ENCODE measurements around the gene RFPL1.

The RFPL1 gene

DNA sequence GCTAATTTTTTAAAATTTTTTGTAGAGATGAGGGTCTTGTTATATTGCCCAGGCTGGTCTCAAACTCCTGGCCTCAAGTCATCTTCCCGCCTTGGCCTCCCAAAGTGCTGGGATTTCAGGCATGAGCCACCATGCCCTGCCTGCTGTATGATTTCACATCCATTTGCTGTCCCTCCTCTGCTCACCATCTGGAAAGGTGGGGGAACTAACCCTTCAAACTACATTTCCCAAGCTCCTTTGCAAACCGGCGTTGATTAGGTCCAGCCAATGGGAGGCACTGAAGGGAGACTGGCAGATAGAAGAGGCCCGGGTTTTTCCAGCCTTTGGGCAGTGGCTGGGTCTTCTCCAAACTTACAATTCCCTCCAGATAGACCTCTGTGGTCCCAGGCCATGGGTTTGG lies 19.3 kb downstream of the RFPL1 start:
- H3K27ac ChIP-seq (ENCODE audit: low read length): no peak overlapping the region
- DNase-seq (ENCODE audit: low read depth, low spot score): no peak
- no CpG with 5 or more reads among the region's 4 CpGs for WGBS (ENCODE audit: insufficient coverage, insufficient read length)
- no peaks in the 10 kb centered on the region for H3K27me3 ChIP-seq (ENCODE audit: control insufficient read depth, insufficient read depth, low read length)
- no peaks in the 10 kb centered on the region for H3K9me3 ChIP-seq (ENCODE audit: control insufficient read depth, insufficient read depth, low read length)
- H3K36me3 ChIP-seq (ENCODE audit: control insufficient read depth, insufficient read depth, low read length): no peaks in the 10 kb centered on the region
- H3K4me1 ChIP-seq (ENCODE audit: control insufficient read depth, insufficient read depth, low read length): 0 out of 2 replicates have a peak, but pooled peaks cover 2% of the 10 kb centered on the region
- no peak overlapping the region for H3K4me3 ChIP-seq (ENCODE audit: low read length)

DNA sequence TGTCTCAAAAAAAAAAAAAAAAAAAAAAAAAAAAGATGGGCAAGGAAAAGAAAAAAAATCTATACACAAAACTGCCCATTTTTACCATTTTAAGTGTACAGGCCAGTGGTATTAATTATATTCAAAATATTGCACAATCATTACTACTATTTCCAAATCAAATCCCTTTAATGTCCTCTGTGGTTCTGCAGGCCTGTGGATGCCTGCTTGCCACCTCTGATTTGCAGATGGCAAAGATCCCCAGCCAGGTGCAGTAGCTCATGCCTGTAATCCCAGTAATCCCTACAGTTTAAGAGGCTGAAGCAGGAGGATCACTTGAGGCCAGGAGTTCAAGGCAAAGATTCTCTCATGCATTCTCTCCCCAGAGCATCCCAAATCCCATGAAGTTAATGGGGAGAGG lies 20.2 kb downstream of the RFPL1 start:
- no peaks in the 10 kb centered on the region for H3K36me3 ChIP-seq (ENCODE audit: control insufficient read depth, insufficient read depth, low read length)
- no peaks in the 10 kb centered on the region for H3K9me3 ChIP-seq (ENCODE audit: control insufficient read depth, insufficient read depth, low read length)
- H3K27ac ChIP-seq (ENCODE audit: low read length): no peak overlapping the region
- H3K27me3 ChIP-seq (ENCODE audit: control insufficient read depth, insufficient read depth, low read length): no peaks in the 10 kb centered on the region
- H3K4me1 ChIP-seq (ENCODE audit: control insufficient read depth, insufficient read depth, low read length): 0 out of 2 replicates have a peak, but pooled peaks cover 2% of the 10 kb centered on the region
- no peak overlapping the region for H3K4me3 ChIP-seq (ENCODE audit: low read length)
- no peak for DNase-seq (ENCODE audit: low read depth, low spot score)

DNA sequence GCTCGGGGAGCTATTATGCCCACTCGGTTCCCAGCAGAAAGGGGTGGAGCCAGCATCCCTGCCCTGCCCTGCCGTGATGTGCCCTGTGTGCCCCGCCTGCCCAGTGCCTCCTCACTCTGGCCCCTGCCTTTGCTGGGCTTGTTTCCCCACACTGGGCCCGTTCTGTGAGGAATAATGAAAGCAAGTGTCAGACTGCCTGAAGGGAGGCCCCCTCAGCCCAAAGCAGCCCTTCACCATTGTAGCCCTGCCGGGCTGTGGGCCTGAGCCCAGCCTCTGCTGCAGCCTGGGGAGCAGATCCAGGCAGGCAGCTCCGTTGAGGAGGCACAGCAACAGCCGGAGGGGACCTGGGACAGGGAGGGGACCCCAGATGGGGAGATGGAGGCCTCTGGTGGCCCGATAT lies 21.4 kb downstream of the RFPL1 start:
- H3K9me3 ChIP-seq (ENCODE audit: control insufficient read depth, insufficient read depth, low read length): no peaks in the 10 kb centered on the region
- H3K4me1 ChIP-seq (ENCODE audit: control insufficient read depth, insufficient read depth, low read length): 0 out of 2 replicates have a peak, but pooled peaks cover 2% of the 10 kb centered on the region
- H3K27ac ChIP-seq (ENCODE audit: low read length): no peak overlapping the region
- no peak for DNase-seq (ENCODE audit: low read depth, low spot score)
- H3K4me3 ChIP-seq (ENCODE audit: low read length): no peak overlapping the region
- no peaks in the 10 kb centered on the region for H3K36me3 ChIP-seq (ENCODE audit: control insufficient read depth, insufficient read depth, low read length)
- no peaks in the 10 kb centered on the region for H3K27me3 ChIP-seq (ENCODE audit: control insufficient read depth, insufficient read depth, low read length)
- WGBS (ENCODE audit: insufficient coverage, insufficient read length): no CpG with 5 or more reads among the region's 9 CpGs

DNA sequence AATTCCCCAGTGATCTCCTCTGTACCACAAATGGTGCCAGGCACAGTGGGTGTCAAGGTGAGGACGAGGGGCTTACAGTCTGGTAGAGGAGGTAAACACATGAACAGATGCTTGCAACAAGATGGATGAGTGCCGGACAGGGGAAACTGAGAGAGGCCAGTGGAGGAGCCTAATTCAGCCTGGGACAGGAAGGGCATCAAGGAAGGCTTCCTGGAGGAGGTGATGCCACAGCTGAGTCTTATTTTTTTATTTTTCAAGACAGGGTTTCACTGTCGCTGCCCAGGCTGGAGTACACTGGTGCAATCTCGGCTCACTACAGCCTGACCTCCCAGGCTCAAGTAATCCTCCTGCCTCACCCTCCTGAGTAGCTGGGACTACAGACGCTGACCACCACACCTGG lies 22.9 kb downstream of the RFPL1 start:
- H3K27me3 ChIP-seq (ENCODE audit: control insufficient read depth, insufficient read depth, low read length): no peaks in the 10 kb centered on the region
- H3K36me3 ChIP-seq (ENCODE audit: control insufficient read depth, insufficient read depth, low read length): no peaks in the 10 kb centered on the region
- H3K27ac ChIP-seq (ENCODE audit: low read length): no peak overlapping the region
- no peaks in the 10 kb centered on the region for H3K9me3 ChIP-seq (ENCODE audit: control insufficient read depth, insufficient read depth, low read length)
- no peak overlapping the region for H3K4me3 ChIP-seq (ENCODE audit: low read length)
- H3K4me1 ChIP-seq (ENCODE audit: control insufficient read depth, insufficient read depth, low read length): 0 out of 2 replicates have a peak, but pooled peaks cover 2% of the 10 kb centered on the region
- DNase-seq (ENCODE audit: low read depth, low spot score): no peak
- no CpG with 5 or more reads among the region's 5 CpGs for WGBS (ENCODE audit: insufficient coverage, insufficient read length)

DNA sequence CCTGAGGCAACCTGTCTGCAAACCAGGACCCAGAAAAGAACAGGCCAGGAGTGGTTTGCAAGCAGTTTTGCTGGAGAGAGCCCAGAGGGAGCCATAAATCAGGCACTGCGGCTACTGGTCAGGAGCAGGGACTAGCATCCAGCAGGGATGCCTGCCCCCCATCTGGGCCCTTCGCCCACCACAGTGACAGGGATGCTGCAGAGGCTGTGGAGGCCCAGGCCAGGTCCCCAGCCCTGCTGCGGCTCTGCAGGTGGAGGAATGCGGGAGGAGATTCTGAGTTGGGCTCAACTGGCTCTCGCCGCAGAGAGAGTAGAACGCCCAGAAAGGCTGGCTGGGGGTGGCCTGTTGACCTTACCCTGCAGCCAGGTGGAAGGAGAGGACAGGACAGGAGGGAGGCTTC lies 25.2 kb downstream of the RFPL1 start:
- no peak overlapping the region for H3K4me3 ChIP-seq (ENCODE audit: low read length)
- no peaks in the 10 kb centered on the region for H3K9me3 ChIP-seq (ENCODE audit: control insufficient read depth, insufficient read depth, low read length)
- no CpG with 5 or more reads among the region's 7 CpGs for WGBS (ENCODE audit: insufficient coverage, insufficient read length)
- no peaks in the 10 kb centered on the region for H3K36me3 ChIP-seq (ENCODE audit: control insufficient read depth, insufficient read depth, low read length)
- H3K27ac ChIP-seq (ENCODE audit: low read length): no peak overlapping the region
- H3K27me3 ChIP-seq (ENCODE audit: control insufficient read depth, insufficient read depth, low read length): no peaks in the 10 kb centered on the region
- 0 out of 2 replicates have a peak, but pooled peaks cover 2% of the 10 kb centered on the region for H3K4me1 ChIP-seq (ENCODE audit: control insufficient read depth, insufficient read depth, low read length)
- no peak for DNase-seq (ENCODE audit: low read depth, low spot score)

- H3K4me1 ChIP-seq (ENCODE audit: control insufficient read depth, insufficient read depth, low read length): 0 out of 2 replicates have a peak, but pooled peaks cover 2% of the 10 kb centered on the region
- no peak overlapping the region for H3K27ac ChIP-seq (ENCODE audit: low read length)
- no peak for DNase-seq (ENCODE audit: low read depth, low spot score)
- H3K4me3 ChIP-seq (ENCODE audit: low read length): no peak overlapping the region
- no peaks in the 10 kb centered on the region for H3K27me3 ChIP-seq (ENCODE audit: control insufficient read depth, insufficient read depth, low read length)
- H3K36me3 ChIP-seq (ENCODE audit: control insufficient read depth, insufficient read depth, low read length): no peaks in the 10 kb centered on the region
- WGBS (ENCODE audit: insufficient coverage, insufficient read length): no CpG with 5 or more reads among the region's 7 CpGs
- H3K9me3 ChIP-seq (ENCODE audit: control insufficient read depth, insufficient read depth, low read length): no peaks in the 10 kb centered on the region
Observed at GRCh38 chr22:29464581-29464980, 26.2 kb downstream of the RFPL1 start.

GRCh38 chr22:29469755-29470154 lies 31.4 kb downstream of the RFPL1 start:
- H3K27ac ChIP-seq (ENCODE audit: low read length): no peak overlapping the region
- H3K36me3 ChIP-seq (ENCODE audit: control insufficient read depth, insufficient read depth, low read length): no peaks in the 10 kb centered on the region
- H3K4me3 ChIP-seq (ENCODE audit: low read length): peak overlapping the region; percentile 45; the same call in 1 of the 2 replicates
- no CpG with 5 or more reads among the region's 9 CpGs for WGBS (ENCODE audit: insufficient coverage, insufficient read length)
- no peaks in the 10 kb centered on the region for H3K27me3 ChIP-seq (ENCODE audit: control insufficient read depth, insufficient read depth, low read length)
- no peaks in the 10 kb centered on the region for H3K4me1 ChIP-seq (ENCODE audit: control insufficient read depth, insufficient read depth, low read length)
- DNase-seq (ENCODE audit: low read depth, low spot score): no peak
- no peaks in the 10 kb centered on the region for H3K9me3 ChIP-seq (ENCODE audit: control insufficient read depth, insufficient read depth, low read length)

GRCh38 chr22:29470159-29470855 lies 31.9 kb downstream of the RFPL1 start:
- peak overlapping the region; percentile 45; the same call in 1 of the 2 replicates for H3K4me3 ChIP-seq (ENCODE audit: low read length)

DNA sequence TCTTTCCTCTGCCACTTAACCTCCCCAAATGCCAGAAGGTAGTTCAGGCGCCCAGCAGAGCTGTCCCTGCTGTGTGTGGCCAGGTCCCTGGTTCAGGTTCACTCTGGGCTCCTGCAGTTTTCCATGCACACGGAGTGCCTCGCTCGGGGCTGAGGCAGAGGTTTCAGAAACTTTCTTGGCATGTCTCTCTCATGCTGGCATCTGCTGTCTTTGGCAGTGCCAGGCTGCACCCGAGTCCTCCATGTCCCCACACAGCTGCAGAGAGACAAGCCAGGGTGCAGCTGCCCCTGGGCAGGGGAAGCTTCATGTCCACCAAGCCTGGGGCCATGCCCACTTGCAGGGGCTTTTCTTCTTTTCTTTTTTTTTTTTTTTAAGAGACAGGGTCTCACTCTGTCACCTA lies 34.6 kb downstream of the RFPL1 start:
- H3K27ac ChIP-seq (ENCODE audit: low read length): no peak overlapping the region
- peaks cover 1% of the 10 kb centered on the region; the same call in 1 of the 2 replicates for H3K4me1 ChIP-seq (ENCODE audit: control insufficient read depth, insufficient read depth, low read length)
- no peak for DNase-seq (ENCODE audit: low read depth, low spot score)

More at GRCh38 chr22:29470159-29470855, 31.9 kb downstream of the RFPL1 start:
- Histone ChIP-seq H3K36me3 (ENCODE audit: control insufficient read depth, insufficient read depth, low read length) (no peaks in the 10 kb centered on the region), H3K4me1 (ENCODE audit: control insufficient read depth, insufficient read depth, low read length) (no peaks in the 10 kb centered on the region), H3K27me3 (ENCODE audit: control insufficient read depth, insufficient read depth, low read length) (no peaks in the 10 kb centered on the region), H3K27ac (ENCODE audit: low read length) (no peak overlapping the region), H3K9me3 (ENCODE audit: control insufficient read depth, insufficient read depth, low read length) (no peaks in the 10 kb centered on the region)
- no CpG with 5 or more reads among the region's 54 CpGs for WGBS (ENCODE audit: insufficient coverage, insufficient read length)
- DNase-seq (ENCODE audit: low read depth, low spot score): peak; percentile 90

GRCh38 chr22:29475550-29475949 lies 37.2 kb downstream of the RFPL1 start:
- WGBS (ENCODE audit: insufficient coverage, insufficient read length): no CpG with 5 or more reads among the region's 8 CpGs
- no peaks in the 10 kb centered on the region for H3K9me3 ChIP-seq (ENCODE audit: control insufficient read depth, insufficient read depth, low read length)
- no peak overlapping the region for H3K4me3 ChIP-seq (ENCODE audit: low read length)
- peaks cover 8% of the 10 kb centered on the region for H3K4me1 ChIP-seq (ENCODE audit: control insufficient read depth, insufficient read depth, low read length)
- H3K27me3 ChIP-seq (ENCODE audit: control insufficient read depth, insufficient read depth, low read length): peaks cover 19% of the 10 kb centered on the region
- H3K36me3 ChIP-seq (ENCODE audit: control insufficient read depth, insufficient read depth, low read length): peaks cover 3% of the 10 kb centered on the region; the same call in 1 of the 2 replicates
- no peak overlapping the region for H3K27ac ChIP-seq (ENCODE audit: low read length)
- DNase-seq (ENCODE audit: low read depth, low spot score): no peak

More for the DNA sequence above, 34.6 kb downstream of the RFPL1 start:
- Histone ChIP-seq H3K27me3 (ENCODE audit: control insufficient read depth, insufficient read depth, low read length) (no peaks in the 10 kb centered on the region; the same call in 1 of the 2 replicates), H3K4me3 (ENCODE audit: low read length) (no peak overlapping the region), H3K36me3 (ENCODE audit: control insufficient read depth, insufficient read depth, low read length) (no peaks in the 10 kb centered on the region), H3K9me3 (ENCODE audit: control insufficient read depth, insufficient read depth, low read length) (no peaks in the 10 kb centered on the region)
- no CpG with 5 or more reads among the region's 5 CpGs for WGBS (ENCODE audit: insufficient coverage, insufficient read length)

GRCh38 chr22:29476116-29476515 lies 37.7 kb downstream of the RFPL1 start:
- no CpG with 5 or more reads among the region's 6 CpGs for WGBS (ENCODE audit: insufficient coverage, insufficient read length)
- no peak overlapping the region for H3K27ac ChIP-seq (ENCODE audit: low read length)
- peaks cover 25% of the 10 kb centered on the region for H3K27me3 ChIP-seq (ENCODE audit: control insufficient read depth, insufficient read depth, low read length)
- H3K36me3 ChIP-seq (ENCODE audit: control insufficient read depth, insufficient read depth, low read length): peaks cover 4% of the 10 kb centered on the region; the same call in 1 of the 2 replicates
- no peak overlapping the region for H3K4me3 ChIP-seq (ENCODE audit: low read length)
- DNase-seq (ENCODE audit: low read depth, low spot score): no peak
- H3K9me3 ChIP-seq (ENCODE audit: control insufficient read depth, insufficient read depth, low read length): no peaks in the 10 kb centered on the region
- peaks cover 12% of the 10 kb centered on the region for H3K4me1 ChIP-seq (ENCODE audit: control insufficient read depth, insufficient read depth, low read length)
